ENCODE data around the gene MED15. TPM values are rescaled to one million over a fixed set of nuclear protein-coding genes. Genes with fewer than 3 reads are reported as not detected.
A peak's percentile ranks its signal among the peaks of the same experiment; 100 is the strongest.

MED15 gene
- total RNA-seq, 3 donors from 2014 or later (not counting 1 experiment from before 2014, with no cell fraction given) = 269 to 291 (median 270) TPM

DNA sequence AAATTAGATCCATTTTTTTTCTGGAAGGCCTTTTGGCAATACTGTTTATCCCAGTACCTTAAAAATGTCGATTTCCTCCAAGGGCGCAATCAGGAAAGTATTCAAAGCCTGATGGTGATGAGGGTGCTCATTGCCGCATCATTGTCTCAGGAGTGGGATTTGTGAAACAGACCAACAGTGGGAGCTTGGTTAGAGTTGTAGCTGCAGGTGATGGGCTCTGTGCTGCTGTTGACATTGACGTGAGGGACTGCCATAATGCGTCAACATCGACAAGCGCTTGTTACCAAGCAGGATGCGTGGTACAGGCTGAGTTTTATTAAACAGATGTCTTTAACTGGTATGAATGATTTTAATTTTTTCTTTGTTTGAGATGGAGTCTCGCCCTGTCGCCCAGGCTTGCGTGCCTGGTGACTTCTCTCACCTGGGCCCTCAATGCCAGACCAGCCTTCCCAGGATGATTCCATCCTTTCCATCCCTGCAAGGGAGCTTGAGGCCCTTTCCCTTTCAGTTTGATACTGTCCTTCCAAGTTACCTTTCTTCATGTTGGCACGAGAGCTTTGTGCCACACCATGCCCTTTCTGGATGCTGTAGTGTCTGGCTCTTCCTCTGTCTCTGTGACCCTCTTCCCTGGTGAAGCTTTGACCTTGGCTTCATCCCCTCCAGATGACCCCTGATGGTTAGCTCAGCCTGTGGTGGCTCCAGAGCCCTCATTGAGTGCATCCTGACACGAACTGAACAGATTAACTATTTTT lies 10.6 kb downstream of the MED15 start:
- WGBS (ENCODE audit: insufficient coverage) = 90% methylated on average over 13 of the region's 13 CpGs
- H3K27ac ChIP-seq (ENCODE audit: low read length) = no peak overlapping the region
- Mint-ChIP-seq H3K4me3 (no peak overlapping the region), H3K36me3 (peaks cover 8% of the 10 kb centered on the region), H3K9me3 (no peaks in the 10 kb centered on the region), H3K27me3 (ENCODE audit: low read depth in 2 of 2) (no peaks in the 10 kb centered on the region), H3K4me1 (peaks cover 71 to 74% of the 10 kb centered on the region in 2 donors), H3K27ac (peak overlapping the region; percentile 76 to 89)
- H3K9me3 ChIP-seq (ENCODE audit: control insufficient read depth, insufficient read depth, low read length) = no peaks in the 10 kb centered on the region
- peaks cover 61% of the 10 kb centered on the region for H3K4me1 ChIP-seq (ENCODE audit: control insufficient read depth, insufficient read depth, low read length)
- TF ChIP-seq, protein P1, sequence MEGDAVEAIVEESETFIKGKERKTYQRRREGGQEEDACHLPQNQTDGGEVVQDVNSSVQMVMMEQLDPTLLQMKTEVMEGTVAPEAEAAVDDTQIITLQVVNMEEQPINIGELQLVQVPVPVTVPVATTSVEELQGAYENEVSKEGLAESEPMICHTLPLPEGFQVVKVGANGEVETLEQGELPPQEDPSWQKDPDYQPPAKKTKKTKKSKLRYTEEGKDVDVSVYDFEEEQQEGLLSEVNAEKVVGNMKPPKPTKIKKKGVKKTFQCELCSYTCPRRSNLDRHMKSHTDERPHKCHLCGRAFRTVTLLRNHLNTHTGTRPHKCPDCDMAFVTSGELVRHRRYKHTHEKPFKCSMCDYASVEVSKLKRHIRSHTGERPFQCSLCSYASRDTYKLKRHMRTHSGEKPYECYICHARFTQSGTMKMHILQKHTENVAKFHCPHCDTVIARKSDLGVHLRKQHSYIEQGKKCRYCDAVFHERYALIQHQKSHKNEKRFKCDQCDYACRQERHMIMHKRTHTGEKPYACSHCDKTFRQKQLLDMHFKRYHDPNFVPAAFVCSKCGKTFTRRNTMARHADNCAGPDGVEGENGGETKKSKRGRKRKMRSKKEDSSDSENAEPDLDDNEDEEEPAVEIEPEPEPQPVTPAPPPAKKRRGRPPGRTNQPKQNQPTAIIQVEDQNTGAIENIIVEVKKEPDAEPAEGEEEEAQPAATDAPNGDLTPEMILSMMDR (IDR thresholded peaks at IDR 0.05) = no peak
- peaks cover 40% of the 10 kb centered on the region for H3K36me3 ChIP-seq (ENCODE audit: control insufficient read depth, insufficient read depth, low read length)
- ATAC-seq (no peak), DNase-seq (no peak)
- intact Hi-C loops (cut with micrococcal nuclease) = no loop called here
- H3K27me3 ChIP-seq (ENCODE audit: control insufficient read depth, insufficient read depth, low read length) = no peaks in the 10 kb centered on the region
- H3K4me3 ChIP-seq (ENCODE audit: low read length) = no peak overlapping the region

DNA sequence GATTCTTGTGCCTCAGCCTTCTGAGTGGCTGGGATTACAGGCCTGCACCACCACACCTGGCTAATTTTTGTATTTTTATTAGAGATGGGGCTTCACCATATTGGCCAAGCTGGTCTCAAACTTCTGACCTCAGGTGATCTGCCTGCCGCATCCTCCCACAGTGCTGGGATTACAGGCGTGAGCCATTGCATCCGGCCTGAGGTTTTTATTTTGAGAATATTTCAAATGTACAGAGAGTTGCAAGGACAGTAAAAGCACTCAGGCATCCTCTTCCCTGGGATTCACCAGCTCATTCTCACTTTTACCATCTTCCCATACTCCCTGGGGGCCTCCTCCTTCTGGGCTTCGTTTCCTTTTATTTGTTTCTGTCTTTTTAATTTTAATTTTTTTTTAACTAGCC lies 12.1 kb downstream of the MED15 start:
- H3K4me1 ChIP-seq (ENCODE audit: control insufficient read depth, insufficient read depth, low read length) = peaks cover 68% of the 10 kb centered on the region
- no peaks in the 10 kb centered on the region for H3K9me3 ChIP-seq (ENCODE audit: control insufficient read depth, insufficient read depth, low read length)
- ATAC-seq (no peak), DNase-seq (no peak)
- Mint-ChIP-seq H3K4me3 (no peak overlapping the region), H3K36me3 (peaks cover 8% of the 10 kb centered on the region), H3K27me3 (ENCODE audit: low read depth in 2 of 2) (no peaks in the 10 kb centered on the region), H3K27ac (peak overlapping the region; percentile 76 to 89), H3K9me3 (no peaks in the 10 kb centered on the region), H3K4me1 (peaks cover 74 to 75% of the 10 kb centered on the region in 2 donors)
- intact Hi-C loops (cut with micrococcal nuclease) = no loop called here
- H3K36me3 ChIP-seq (ENCODE audit: control insufficient read depth, insufficient read depth, low read length) = peaks cover 31% of the 10 kb centered on the region
- no peaks in the 10 kb centered on the region for H3K27me3 ChIP-seq (ENCODE audit: control insufficient read depth, insufficient read depth, low read length)
- 92% methylated on average over 3 of the region's 4 CpGs for WGBS (ENCODE audit: insufficient coverage)
- TF ChIP-seq, protein P1 (IDR thresholded peaks at IDR 0.05) = no peak
- no peak overlapping the region for H3K27ac ChIP-seq (ENCODE audit: low read length)
- H3K4me3 ChIP-seq (ENCODE audit: low read length) = no peak overlapping the region

DNA sequence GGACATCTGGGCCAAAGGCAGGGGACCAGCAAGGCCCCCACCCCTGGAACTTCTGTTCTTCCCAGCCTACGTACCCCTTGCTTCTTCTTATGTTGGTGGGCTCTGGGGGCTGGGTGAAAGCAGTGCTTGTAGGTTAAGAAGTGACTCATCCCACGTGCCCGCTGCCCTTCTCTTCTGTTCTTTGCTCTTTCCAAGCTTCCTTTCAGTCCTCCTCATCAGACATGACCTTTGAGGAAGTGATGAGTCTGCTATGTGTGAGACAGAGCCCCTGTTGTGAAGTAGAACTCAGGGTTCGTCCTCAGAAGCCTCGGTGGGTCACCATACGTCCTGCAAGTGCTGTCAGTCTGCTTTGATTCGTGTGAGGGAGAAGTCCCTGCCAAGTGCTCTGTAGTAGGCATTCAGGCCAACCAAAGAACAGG lies 12.7 kb downstream of the MED15 start:
- Mint-ChIP-seq H3K9me3 (no peaks in the 10 kb centered on the region), H3K36me3 (peaks cover 8% of the 10 kb centered on the region), H3K4me1 (peaks cover 70 to 72% of the 10 kb centered on the region in 2 donors), H3K27ac (peak overlapping the region; percentile 76 to 89), H3K27me3 (ENCODE audit: low read depth in 2 of 2) (no peaks in the 10 kb centered on the region), H3K4me3 (peak overlapping the region; percentile 33)
- Histone ChIP-seq H3K9me3 (ENCODE audit: control insufficient read depth, insufficient read depth, low read length) (no peaks in the 10 kb centered on the region), H3K27ac (ENCODE audit: low read length) (no peak overlapping the region), H3K4me1 (ENCODE audit: control insufficient read depth, insufficient read depth, low read length) (peaks cover 68% of the 10 kb centered on the region), H3K36me3 (ENCODE audit: control insufficient read depth, insufficient read depth, low read length) (peaks cover 26% of the 10 kb centered on the region), H3K27me3 (ENCODE audit: control insufficient read depth, insufficient read depth, low read length) (no peaks in the 10 kb centered on the region), H3K4me3 (ENCODE audit: low read length) (no peak overlapping the region)
- 72% methylated on average over 5 of the region's 7 CpGs for WGBS (ENCODE audit: insufficient coverage)
- ATAC-seq (peak; percentile 29 to 49 (median 30)), DNase-seq (peak in 1 of 2 donors; percentile 36)
- TF ChIP-seq, protein P1 (IDR thresholded peaks at IDR 0.05) = no peak
- intact Hi-C loops (cut with micrococcal nuclease) = no loop called here
